Adrenal gland (tissue), 5 donors: ENCODE data around the gene KRT79.

ENCODE experiments used
- POLR2A ChIP-seq, 2 donors: fragments of 450-650 bp; IDR thresholded peaks; one replicate each; pipeline ENCODE4 v1.6.1; 2017; ENCODE audit warnings: antibody characterized with exemption in 2 of 2, mild to moderate bottlenecking in 2 of 2, moderate library complexity in 1 of 2
- TF ChIP-seq, protein P1 (sequence below), 6 experiments: fragments of 450-650 bp in 4 of 6; fragments of 200-600 bp in 2 of 6; sonication (generic) in 1 of 6; IDR thresholded peaks; 1 replicate in 5 of 6; 2 replicates in 1 of 6; pipeline versions ENCODE4 v1.5.1 to v1.8.0; 2016 to 2021; ENCODE audit warnings: antibody characterized with exemption in 6 of 6, mild to moderate bottlenecking in 2 of 6, moderate library complexity in 1 of 6
- donor health status: DM: no; HTN: no; CAD: no.

- TF ChIP-seq, protein P1, sequence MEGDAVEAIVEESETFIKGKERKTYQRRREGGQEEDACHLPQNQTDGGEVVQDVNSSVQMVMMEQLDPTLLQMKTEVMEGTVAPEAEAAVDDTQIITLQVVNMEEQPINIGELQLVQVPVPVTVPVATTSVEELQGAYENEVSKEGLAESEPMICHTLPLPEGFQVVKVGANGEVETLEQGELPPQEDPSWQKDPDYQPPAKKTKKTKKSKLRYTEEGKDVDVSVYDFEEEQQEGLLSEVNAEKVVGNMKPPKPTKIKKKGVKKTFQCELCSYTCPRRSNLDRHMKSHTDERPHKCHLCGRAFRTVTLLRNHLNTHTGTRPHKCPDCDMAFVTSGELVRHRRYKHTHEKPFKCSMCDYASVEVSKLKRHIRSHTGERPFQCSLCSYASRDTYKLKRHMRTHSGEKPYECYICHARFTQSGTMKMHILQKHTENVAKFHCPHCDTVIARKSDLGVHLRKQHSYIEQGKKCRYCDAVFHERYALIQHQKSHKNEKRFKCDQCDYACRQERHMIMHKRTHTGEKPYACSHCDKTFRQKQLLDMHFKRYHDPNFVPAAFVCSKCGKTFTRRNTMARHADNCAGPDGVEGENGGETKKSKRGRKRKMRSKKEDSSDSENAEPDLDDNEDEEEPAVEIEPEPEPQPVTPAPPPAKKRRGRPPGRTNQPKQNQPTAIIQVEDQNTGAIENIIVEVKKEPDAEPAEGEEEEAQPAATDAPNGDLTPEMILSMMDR (IDR thresholded peaks at IDR 0.05), result no peak
- TF ChIP-seq POLR2A (IDR thresholded peaks at IDR 0.05), result no peak
These were observed 2.6 kb upstream of the KRT79 start for GRCh38 chr12:52836491-52837412.
